Stimulated activated CD4-positive, alpha-beta T cell treated with anti-CD3 and anti-CD28 coated beads, Interleukin-1b, Interleukin-23, amount 100 ng/mL, for 4 hours (primary cell): ENCODE results near the gene PDE4D.

Source experiments
- DNase-seq, 2 donors: peaks; one replicate each; pipeline ENCODE4 v3.0.0-alpha.2; 2020; ENCODE audit warnings: low read depth in 2 of 2

Gene PDE4D

GRCh38 chr5:59287361-59287760 lies 606.2 kb downstream of the PDE4D start:
- no peak for DNase-seq

- no peak for DNase-seq
These were observed 607.0 kb downstream of the PDE4D start for GRCh38 chr5:59286510-59286909.

GRCh38 chr5:59285300-59286016 lies 608.1 kb downstream of the PDE4D start:
- no peak for DNase-seq

- DNase-seq: no peak
These were observed 610.8 kb downstream of the PDE4D start for GRCh38 chr5:59282726-59283125.

- DNase-seq: no peak
These were observed 613.5 kb downstream of the PDE4D start for GRCh38 chr5:59279979-59280378.

- no peak for DNase-seq
These were observed 616.6 kb downstream of the PDE4D start for GRCh38 chr5:59276917-59277372.

- DNase-seq: no peak
These were observed 617.2 kb downstream of the PDE4D start for GRCh38 chr5:59276325-59276675.

- no peak for DNase-seq
These were observed 617.8 kb downstream of the PDE4D start for GRCh38 chr5:59275510-59276324.

- no peak for DNase-seq
These were observed 618.4 kb downstream of the PDE4D start for GRCh38 chr5:59275170-59275509.

GRCh38 chr5:59274106-59274636 lies 619.4 kb downstream of the PDE4D start:
- DNase-seq: no peak

GRCh38 chr5:59272809-59273427 lies 620.6 kb downstream of the PDE4D start:
- DNase-seq: no peak

- DNase-seq: no peak
These were observed 624.6 kb downstream of the PDE4D start for GRCh38 chr5:59268756-59269415.

GRCh38 chr5:59267033-59267432 lies 626.5 kb downstream of the PDE4D start:
- DNase-seq: no peak

GRCh38 chr5:59266410-59266809 lies 627.1 kb downstream of the PDE4D start:
- no peak for DNase-seq

- DNase-seq: no peak
These were observed 628.8 kb downstream of the PDE4D start for GRCh38 chr5:59264639-59265245.

- DNase-seq: no peak
These were observed 629.5 kb downstream of the PDE4D start for GRCh38 chr5:59264013-59264412.

- no peak for DNase-seq
These were observed 631.6 kb downstream of the PDE4D start for GRCh38 chr5:59261969-59262368.

- no peak for DNase-seq
These were observed 632.6 kb downstream of the PDE4D start for GRCh38 chr5:59260973-59261372.

- DNase-seq: no peak
These were observed 633.3 kb downstream of the PDE4D start for GRCh38 chr5:59260200-59260599.

GRCh38 chr5:59259237-59259636 lies 634.3 kb downstream of the PDE4D start:
- no peak for DNase-seq
